GM19463 (cell line): ENCODE measurements around the gene RABGEF1.
"Not testable (repeated sequence)": the region's sequence is repeated elsewhere in the genome, so short reads cannot be mapped to it uniquely, and the experiment has no call there.

Experiments used
- ATAC-seq: cut with Tn5 transposase; IDR thresholded peaks from one replicate; pipeline ENCODE4 v1.9.1; 2021; ENCODE audit warnings: mild to moderate bottlenecking, moderate library complexity; ENCODE audit not compliant: unreplicated experiment

RABGEF1 gene

DNA sequence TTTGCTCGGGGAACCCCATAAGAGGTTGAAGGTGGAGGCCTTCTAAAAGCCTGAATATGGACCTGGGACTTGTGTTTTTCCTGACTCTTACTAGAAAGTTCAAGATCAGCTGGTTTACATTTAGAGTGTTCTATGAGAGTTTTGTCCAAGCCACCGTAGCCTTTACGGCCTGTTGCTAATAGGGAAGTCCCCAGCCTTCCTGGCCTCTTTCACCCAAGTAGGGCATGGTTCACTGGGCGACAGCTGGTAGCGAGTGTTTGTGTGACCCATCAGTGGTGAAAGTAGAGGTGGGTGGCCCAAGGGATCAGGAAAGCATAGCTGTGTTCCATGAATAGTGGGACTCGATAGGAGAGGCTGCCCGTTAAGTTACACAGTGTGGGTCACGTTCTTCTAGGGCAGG is 60.1 kb downstream of the RABGEF1 start:
- no peak for ATAC-seq

GRCh38 chr7:66804001-66804400 is 63.5 kb downstream of the RABGEF1 start:
- ATAC-seq, result no peak

- ATAC-seq, result no peak
Observed at GRCh38 chr7:66807736-66808135, 67.2 kb downstream of the RABGEF1 start.

GRCh38 chr7:66810716-66811115 is 70.2 kb downstream of the RABGEF1 start:
- no peak for ATAC-seq

- not testable (repeated sequence) for ATAC-seq
Observed at GRCh38 chr7:66815186-66815875, 74.8 kb downstream of the RABGEF1 start.

DNA sequence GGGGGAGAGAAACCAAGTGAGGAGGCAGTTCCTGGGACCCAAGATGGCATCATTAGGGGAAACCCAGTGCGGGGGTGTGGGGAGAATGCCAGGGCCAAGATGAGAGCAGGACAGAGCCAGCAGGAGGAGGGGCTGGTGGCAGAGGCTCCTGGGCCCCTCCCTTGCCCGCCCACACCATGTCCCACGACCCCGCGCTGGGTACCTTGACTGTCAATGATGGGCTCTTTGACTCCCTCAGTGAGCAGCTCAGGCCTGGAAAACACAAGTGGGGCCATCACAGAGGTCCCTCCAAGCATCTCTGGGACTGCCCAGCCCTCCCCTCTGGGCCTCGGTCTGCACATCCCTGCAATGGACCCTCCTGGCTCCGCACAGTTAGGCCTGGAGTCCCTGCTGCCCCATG is 75.4 kb downstream of the RABGEF1 start:
- no peak for ATAC-seq

- not testable (repeated sequence) for ATAC-seq
Observed at GRCh38 chr7:66816658-66817057, 76.1 kb downstream of the RABGEF1 start.

DNA sequence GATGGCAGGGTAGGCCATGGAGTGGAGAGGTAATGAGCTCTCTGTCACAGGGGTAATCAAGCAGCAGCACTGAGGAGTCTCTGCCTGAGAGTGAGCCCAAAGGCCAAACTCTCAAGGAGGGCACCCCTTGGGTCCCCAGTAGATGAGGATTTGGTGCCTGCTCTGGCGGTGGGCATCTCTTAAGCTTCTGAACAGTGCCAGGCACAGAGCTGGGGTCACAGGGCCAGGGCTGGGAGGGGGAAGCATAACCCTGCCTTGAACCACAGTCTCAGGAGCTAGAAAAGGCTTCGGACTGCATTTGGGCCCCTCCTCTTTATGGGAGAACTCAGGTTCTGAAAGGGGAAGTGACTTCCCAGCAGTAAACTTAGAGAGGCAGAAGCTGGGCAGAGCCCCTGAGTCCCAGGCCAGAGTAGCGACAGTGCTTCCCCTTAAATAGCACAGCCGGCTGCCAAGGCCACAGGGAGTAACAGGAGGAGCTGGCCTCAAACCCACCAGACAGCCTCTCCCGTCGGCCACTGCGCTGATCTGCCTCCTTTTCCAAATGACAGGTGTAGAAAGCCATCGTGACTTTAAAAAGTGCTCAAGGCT is 76.8 kb downstream of the RABGEF1 start:
- ATAC-seq, result peak; percentile 54

DNA sequence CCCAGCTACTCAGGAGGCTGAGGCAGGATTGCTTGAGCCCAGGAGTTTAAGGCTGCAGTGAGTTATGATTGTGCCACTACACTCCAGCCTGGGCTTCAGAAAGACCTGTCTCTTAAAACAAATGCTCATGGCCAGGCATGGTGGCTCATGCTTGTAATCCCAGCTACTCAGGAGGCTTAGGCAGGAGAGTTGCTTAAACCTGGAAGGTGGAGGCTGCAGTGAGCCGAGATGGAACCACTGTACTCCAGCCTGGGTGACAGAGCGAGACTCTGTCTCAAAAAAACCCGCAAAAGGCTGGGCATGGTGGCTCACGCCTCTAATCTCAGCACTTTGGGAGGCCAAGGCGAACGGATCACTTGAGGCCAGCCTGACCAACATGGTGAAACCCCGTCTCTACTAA is 77.4 kb downstream of the RABGEF1 start:
- not testable (repeated sequence) for ATAC-seq

DNA sequence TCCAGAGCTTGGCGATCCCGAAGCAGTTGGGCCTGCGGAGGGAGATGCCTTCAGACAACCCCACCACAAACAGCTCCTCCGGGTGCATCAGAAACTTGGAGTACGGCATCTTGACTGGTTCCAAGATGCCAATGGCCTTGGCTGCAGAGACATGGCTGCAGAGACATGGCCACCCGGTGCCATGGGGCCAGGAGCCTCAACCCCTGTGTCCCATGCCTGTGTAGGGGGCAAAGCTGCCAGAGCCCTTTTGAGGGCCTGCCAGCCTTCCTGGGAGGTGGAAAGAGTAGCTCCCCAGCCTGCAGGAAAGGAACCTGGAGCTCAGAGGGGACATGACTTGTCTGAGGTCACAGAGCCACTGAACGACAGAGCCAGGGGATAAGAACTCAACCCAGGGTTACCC is 83.5 kb downstream of the RABGEF1 start:
- no peak for ATAC-seq

DNA sequence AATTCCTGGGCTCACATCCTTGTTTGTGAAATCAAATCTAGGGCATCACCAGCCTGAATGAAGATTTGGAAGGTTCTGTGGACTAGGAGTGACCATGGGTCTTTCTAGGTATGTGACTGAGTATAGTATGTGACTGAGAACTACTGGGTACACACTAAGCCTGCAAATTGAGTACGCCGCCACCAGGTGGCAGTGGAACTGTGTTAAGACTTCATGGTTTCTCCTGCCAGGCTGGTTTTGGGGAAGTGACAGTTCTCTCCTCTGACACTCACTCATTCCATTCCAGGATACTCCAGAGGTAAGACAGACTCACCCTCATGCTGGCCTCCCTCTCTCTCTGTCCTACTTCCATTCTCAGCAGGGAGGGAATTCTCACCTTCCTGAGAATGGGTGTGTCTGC is 85.0 kb downstream of the RABGEF1 start:
- ATAC-seq, result not testable (repeated sequence)

DNA sequence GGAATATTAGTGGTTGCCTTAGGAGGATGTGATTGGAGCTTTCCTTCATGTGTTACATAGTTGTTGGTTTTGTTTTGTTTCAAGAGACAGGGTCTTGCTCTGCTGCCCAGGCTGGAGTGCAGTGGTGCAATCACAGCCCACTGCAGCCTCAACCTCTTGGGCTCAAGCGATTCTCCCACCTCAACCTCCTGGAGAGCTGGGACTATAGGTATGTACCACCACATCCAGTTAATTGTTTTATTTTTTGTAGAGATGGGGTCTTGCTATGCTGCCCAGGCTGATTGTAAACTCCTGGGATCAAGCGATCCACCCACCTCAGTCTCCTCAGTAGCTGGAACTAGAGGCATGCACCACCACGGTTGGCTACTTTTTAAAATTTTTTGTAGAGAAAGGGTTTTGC is 86.1 kb downstream of the RABGEF1 start:
- no peak for ATAC-seq

- not testable (repeated sequence) for ATAC-seq
Observed at GRCh38 chr7:66830976-66831375, 90.4 kb downstream of the RABGEF1 start.

DNA sequence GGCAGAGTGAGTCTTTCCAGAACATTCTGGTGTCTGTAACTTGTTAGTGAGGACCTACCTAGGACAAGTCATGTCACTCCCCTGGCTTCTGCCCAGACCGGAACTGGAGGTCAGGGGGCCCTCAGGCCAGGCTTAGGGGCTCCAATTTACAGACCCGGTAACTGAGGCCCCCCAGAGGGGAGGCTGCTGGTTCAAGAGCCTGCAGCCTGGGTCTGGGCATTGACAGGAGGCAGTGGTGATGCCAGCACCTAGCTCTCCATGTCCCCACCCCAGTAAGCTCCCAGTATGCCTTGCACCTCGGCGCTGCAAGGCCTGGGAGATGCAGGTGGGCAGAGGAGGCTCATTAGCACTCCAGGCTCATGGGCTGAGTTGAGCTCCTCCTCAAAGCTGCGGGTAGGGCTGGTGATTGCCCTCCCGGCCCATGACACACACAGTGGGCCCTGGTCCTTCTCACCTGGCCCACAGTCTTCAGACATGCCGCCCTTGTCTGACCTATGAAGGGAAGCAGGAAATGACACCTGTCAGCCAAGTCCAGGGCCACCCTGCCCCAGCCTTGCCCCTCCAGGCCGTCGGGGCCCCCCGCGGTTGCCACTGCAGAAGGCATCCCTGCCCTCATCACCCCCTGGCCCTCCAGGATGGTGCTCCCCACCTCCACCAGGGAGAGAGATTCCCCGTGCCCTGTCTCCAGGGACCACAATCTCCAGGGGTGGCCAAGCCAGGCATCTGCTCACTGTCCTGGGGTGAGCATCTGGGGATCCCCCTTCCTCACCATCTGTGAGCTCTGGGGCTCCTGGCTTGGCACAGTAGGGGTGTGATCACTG is 92.2 kb downstream of the RABGEF1 start:
- no peak for ATAC-seq

- ATAC-seq, result no peak
Observed at GRCh38 chr7:66837007-66837406, 96.5 kb downstream of the RABGEF1 start.

DNA sequence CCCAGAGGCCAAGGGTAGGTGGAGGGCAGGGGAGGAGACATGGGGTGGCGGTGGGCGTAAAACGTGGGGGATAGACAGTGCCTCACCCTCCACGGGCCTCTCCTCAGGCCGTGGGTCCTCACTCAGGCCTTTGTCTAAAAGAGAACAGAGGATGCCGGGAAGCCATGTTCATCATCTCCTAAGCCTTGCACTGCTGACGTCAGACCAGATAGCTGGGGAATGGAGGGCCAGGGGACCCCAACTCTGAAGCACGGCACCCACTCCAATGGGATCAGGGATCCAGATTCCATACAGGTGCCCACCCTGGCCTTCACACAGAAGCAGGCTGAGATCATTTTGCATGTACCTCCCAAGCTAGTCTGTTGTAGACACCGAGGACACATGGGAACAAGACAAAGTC is 97.1 kb downstream of the RABGEF1 start:
- no peak for ATAC-seq

DNA sequence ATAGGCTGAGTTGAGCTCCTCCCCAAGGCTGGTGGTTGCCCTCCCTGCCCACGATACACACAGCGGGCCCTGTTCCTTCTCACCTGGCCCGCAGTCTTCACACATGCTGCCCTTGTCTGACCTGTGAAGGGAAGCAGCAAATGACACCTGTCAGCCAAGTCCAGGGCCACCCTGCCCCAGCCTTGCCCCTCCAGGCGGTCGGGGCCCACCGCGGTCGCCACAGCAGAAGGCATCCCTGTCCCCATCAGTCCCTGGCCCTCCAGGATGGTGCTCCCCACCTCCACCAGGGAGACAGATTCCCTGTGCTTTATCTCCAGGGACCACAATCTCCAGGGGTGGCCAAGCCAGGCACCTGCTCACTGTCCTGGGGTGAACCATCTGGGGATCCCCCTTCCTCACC is 99.3 kb downstream of the RABGEF1 start:
- ATAC-seq, result no peak

GRCh38 chr7:66840316-66840715 is 99.8 kb downstream of the RABGEF1 start:
- no peak for ATAC-seq

DNA sequence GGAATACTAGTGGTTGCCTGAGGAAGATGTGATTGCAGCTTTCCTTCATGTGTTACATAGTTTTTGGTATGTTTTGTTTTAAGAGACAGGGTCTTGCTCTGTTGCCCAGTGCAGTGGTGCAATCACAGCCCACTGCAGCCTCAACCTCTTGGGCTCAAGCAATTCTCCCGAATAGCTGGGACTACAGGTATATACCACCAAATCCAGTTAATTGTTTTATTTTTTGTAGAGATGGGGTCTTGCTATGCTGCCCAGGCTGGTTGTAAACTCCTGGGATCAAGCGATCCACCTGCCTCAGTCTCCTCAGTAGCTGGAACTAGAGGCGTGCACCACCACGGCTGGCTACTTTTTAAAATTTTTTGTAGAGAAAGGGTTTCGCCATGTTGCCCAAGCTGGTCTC is 101.4 kb downstream of the RABGEF1 start:
- no peak for ATAC-seq

DNA sequence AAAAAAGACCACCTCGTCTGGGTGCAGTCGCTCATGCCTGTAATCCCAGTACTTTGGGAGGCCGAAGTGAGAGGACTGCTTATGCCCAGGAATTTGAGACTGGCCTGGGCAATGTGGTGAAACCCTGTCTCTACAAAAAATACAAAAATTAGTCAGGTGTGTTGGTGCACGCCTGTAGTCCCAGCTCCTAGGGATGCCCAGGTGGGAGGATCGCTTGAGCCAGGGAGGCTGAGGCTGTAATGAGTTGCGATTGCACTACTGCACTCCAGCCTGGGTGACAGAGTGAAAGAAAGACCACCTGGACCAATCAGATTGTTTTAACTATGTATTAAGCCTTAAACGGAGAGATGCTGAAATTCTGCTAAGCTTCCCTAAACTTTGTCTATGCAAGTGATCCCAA is 103.0 kb downstream of the RABGEF1 start:
- ATAC-seq, result not testable (repeated sequence)

GRCh38 chr7:66844552-66845378 is 104.2 kb downstream of the RABGEF1 start:
- ATAC-seq, result peak; percentile 95
